IMR-90 (cell line): ENCODE measurements around the gene CEP128. TPM values are rescaled to one million over a fixed set of nuclear protein-coding genes. Genes with fewer than 3 reads are reported as not detected.
A peak's percentile ranks its signal among the peaks of the same experiment; 100 is the strongest.

Experiments used
- ATAC-seq: fragments of 200-7000 bp; cut with Tn5 transposase; 2 replicates; pipeline ENCODE4 v1.9.1; 2020; ENCODE audit warnings: low read depth, mild to moderate bottlenecking, moderate library complexity
- BruUV-seq: library from RNA; stranded (reverse); fragments of 400-500 nt; replicated peaks from 2 replicates; lab custom pipeline; 2021; lab: Mats Ljungman, UMichigan
- CTCF ChIA-PET: fragments of 300-600 bp; formaldehyde crosslinking; extraction: SDS; loops from one replicate; lab custom pipeline; 2021; ENCODE audit warnings: antibody characterized with exemption; lab: Yijun Ruan, JAX
- POLR2A ChIA-PET: fragments of 300-600 bp; sonication (Branson Sonifier 250); formaldehyde crosslinking; loops from one replicate; lab custom pipeline; 2022; ENCODE audit warnings: antibody characterized with exemption; ENCODE audit not compliant: unreplicated experiment; lab: Charles Lee
- DNase-seq: peaks from one replicate; pipeline ENCODE4 v3.0.0; 2013
- H2AFZ ChIP-seq: replicated peaks from 2 replicates; pipeline ENCODE3; 2013; ENCODE audit warnings: low read length, mild to moderate bottlenecking; ENCODE audit not compliant: poor library complexity
- H2AK5ac ChIP-seq: 2 replicates; pipeline ENCODE4 v1.6.1; 2013; ENCODE audit warnings: low read depth, low read length, inconsistent platforms
- H2AK9ac ChIP-seq: replicated peaks from 2 replicates; pipeline ENCODE3; 2013; ENCODE audit warnings: mild to moderate bottlenecking, low read depth, low read length, moderate library complexity; ENCODE audit not compliant: poor library complexity
- H2BK120ac ChIP-seq: 2 replicates; pipeline ENCODE4 v1.6.1; 2013; ENCODE audit warnings: low read depth, low read length, inconsistent platforms
- H2BK15ac ChIP-seq: 3 replicates; pipeline ENCODE4 v1.6.1; 2013; ENCODE audit warnings: low read depth, low read length, inconsistent platforms
- H2BK20ac ChIP-seq: 2 replicates; pipeline ENCODE4 v1.6.1; 2013; ENCODE audit warnings: low read depth, mild to moderate bottlenecking, inconsistent platforms, low read length, moderate library complexity
- H2BK5ac ChIP-seq: 2 replicates; pipeline ENCODE4 v1.6.1; 2013; ENCODE audit warnings: mild to moderate bottlenecking, low read depth, low read length, inconsistent platforms; ENCODE audit not compliant: poor library complexity, severe bottlenecking
- H3K14ac ChIP-seq: replicated peaks from 2 replicates; pipeline ENCODE4 v1.6.1; 2013; ENCODE audit warnings: low read depth, low read length, inconsistent platforms
- H3K18ac ChIP-seq: 2 replicates; pipeline ENCODE4 v1.6.1; 2013; ENCODE audit warnings: low read depth, low read length, control low read depth
- H3K23ac ChIP-seq: 2 replicates; pipeline ENCODE4 v1.6.1; 2013; ENCODE audit warnings: low read depth, low read length, inconsistent platforms
- H3K27ac ChIP-seq: 2 replicates; pipeline ENCODE4 v1.5.1; 2013; ENCODE audit warnings: mild to moderate bottlenecking, control low read depth, low read length; ENCODE audit not compliant: insufficient read depth
- H3K27me3 ChIP-seq: 2 replicates; pipeline ENCODE4 v1.6.1; 2013; ENCODE audit warnings: low read length; ENCODE audit not compliant: control insufficient read depth, insufficient read depth
- H3K36me3 ChIP-seq: 2 replicates; pipeline ENCODE4 v1.6.1; 2013; ENCODE audit warnings: low read length, mixed read lengths; ENCODE audit not compliant: control insufficient read depth, insufficient read depth
- H3K4ac ChIP-seq: 2 replicates; pipeline ENCODE4 v1.6.1; 2013; ENCODE audit warnings: low read depth, low read length, inconsistent platforms
- H3K4me1 ChIP-seq: 2 replicates; pipeline ENCODE4 v1.6.1; 2013; ENCODE audit warnings: low read length, mixed read lengths; ENCODE audit not compliant: control insufficient read depth, insufficient read depth
- H3K4me2 ChIP-seq: 2 replicates; pipeline ENCODE4 v1.6.1; 2013; ENCODE audit warnings: low read depth, mild to moderate bottlenecking, control low read depth, low read length, moderate library complexity
- H3K4me3 ChIP-seq: 2 replicates; pipeline ENCODE4 v1.5.1; 2013; ENCODE audit warnings: low read depth, mild to moderate bottlenecking, control low read depth, low read length, moderate library complexity; ENCODE audit not compliant: insufficient read depth
- H3K56ac ChIP-seq: 2 replicates; pipeline ENCODE4 v1.6.1; 2013; ENCODE audit warnings: low read length, inconsistent platforms; ENCODE audit not compliant: insufficient read depth; ENCODE audit errors: extremely low read depth
- H3K79me1 ChIP-seq, 2 experiments: 2 replicates each; pipeline ENCODE4 v1.6.1; 2013; ENCODE audit warnings: low read length in 2 of 2, inconsistent platforms in 1 of 2, low read depth in 1 of 2
- H3K9ac ChIP-seq: 2 replicates; pipeline ENCODE4 v1.6.1; 2013; ENCODE audit warnings: low read depth, low read length, control low read depth
- H3K9me1 ChIP-seq: 2 replicates; pipeline ENCODE4 v1.6.1; 2013; ENCODE audit warnings: low read length, inconsistent platforms; ENCODE audit not compliant: insufficient read depth
- H3K9me3 ChIP-seq: 2 replicates; pipeline ENCODE4 v1.6.1; 2013; ENCODE audit warnings: low read length; ENCODE audit not compliant: control insufficient read depth, insufficient read depth
- H4K20me1 ChIP-seq: 2 replicates; pipeline ENCODE4 v1.6.1; 2013; ENCODE audit warnings: low read length, inconsistent platforms; ENCODE audit not compliant: insufficient read depth
- H4K5ac ChIP-seq: 2 replicates; pipeline ENCODE4 v1.6.1; 2013; ENCODE audit warnings: mild to moderate bottlenecking, low read depth, low read length, control low read depth
- H4K8ac ChIP-seq, 2 experiments: 2 replicates each; pipeline ENCODE4 v1.6.1; 2013; ENCODE audit warnings: low read depth in 2 of 2, low read length in 2 of 2, control low read depth in 1 of 2, inconsistent platforms in 1 of 2
- H4K91ac ChIP-seq: 2 replicates; pipeline ENCODE4 v1.6.1; 2013; ENCODE audit warnings: low read depth, low read length, inconsistent platforms; ENCODE audit not compliant: insufficient read depth
- CEBPB ChIP-seq: IDR thresholded peaks from 2 replicates; pipeline ENCODE4 v1.6.1; 2012; ENCODE audit warnings: low read depth, low read length, improper control_type of control experiment
- MAZ ChIP-seq: IDR thresholded peaks from 2 replicates; pipeline ENCODE4 v1.6.1; 2012; ENCODE audit warnings: low read depth, mild to moderate bottlenecking, low read length, improper control_type of control experiment, moderate library complexity, borderline replicate concordance
- WGBS, 2 experiments: methylation state at CpG; one replicate each; pipeline versions ENCODE4 v1.1.5 to v1.1.7; 2013; ENCODE audit warnings: missing lambda C conversion rate in 2 of 2; ENCODE audit not compliant: insufficient read length in 1 of 2; ENCODE audit errors: extremely low coverage in 2 of 2; 5-methylcytosine and 5-hydroxymethylcytosine counted together
- dilution Hi-C: fragments of 300-500 bp; cut with HindIII; formaldehyde crosslinking; loops from one replicate; pipeline ENCODE4 v1.14.3; 2018; ENCODE audit warnings: low sequenced_read_pairs; ENCODE audit not compliant: unreplicated experiment
- in situ Hi-C: fragments of 300-500 bp; cut with MboI; formaldehyde crosslinking; loops from 3 replicates; pipeline ENCODE4 v1.14.3; 2019; ENCODE audit warnings: low sequenced_read_pairs, inconsistent platforms, mixed read lengths
- intact Hi-C: fragments of 100-400 bp; cut with micrococcal nuclease; formaldehyde crosslinking; loops from 2 replicates; pipeline ENCODE4 v1.10.0; 2022
- polyA plus RNA-seq, 3 experiments: library from polyadenylated mRNA; depleted of rRNA; stranded (reverse); fragments of >200 nt; gene quantifications; 2 replicates each; pipeline ENCODE4 v1.2.3, GENCODE V29; 2012; ENCODE audit warnings: low replicate concordance in 1 of 3
- total RNA-seq: library from RNA; depleted of rRNA; stranded (reverse); fragments of >200 nt; gene quantifications from 2 replicates; pipeline ENCODE4 v1.2.3, GENCODE V29; 2012

CEP128 gene
- total and polyA plus RNA-seq, 2 of the 4 experiments (the other 2 are of a cell fraction), result 1.9 to 5.7 TPM

DNA sequence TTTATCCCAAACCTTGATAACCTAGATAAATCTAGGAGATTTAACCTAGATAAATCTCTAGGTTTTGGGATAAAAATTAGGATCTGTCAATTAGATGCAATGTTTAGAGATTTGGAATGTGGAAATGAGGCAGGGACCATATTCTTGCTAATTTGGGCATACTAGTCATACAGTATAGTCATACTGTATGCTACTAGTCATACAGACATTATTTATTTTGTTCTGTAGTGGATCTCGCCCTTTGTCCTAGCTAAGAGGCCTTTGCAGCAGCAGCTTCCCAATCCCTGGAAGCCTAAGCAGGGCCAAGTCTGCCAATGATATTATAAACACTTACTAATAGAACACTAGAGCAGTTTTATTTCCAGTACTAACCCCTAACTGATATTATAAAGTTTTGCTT is 136.4 kb downstream of the CEP128 start:
- Histone ChIP-seq H4K8ac (0 out of 4 replicates have a peak overlapping the region, but pooled peaks of 1 of the 2 experiments have one; percentile 64), H2BK15ac (no peak overlapping the region), H2BK5ac (peak overlapping the region; percentile 17), H3K9me3 (peaks cover 3% of the 10 kb centered on the region; the same call in 1 of the 2 replicates), H2BK20ac (peak overlapping the region; percentile 77; the same call in 1 of the 2 replicates), H4K5ac (no peak overlapping the region), H3K27ac (no peak overlapping the region), H4K20me1 (no peaks in the 10 kb centered on the region), H3K9me1 (no peaks in the 10 kb centered on the region), H3K4ac (peak overlapping the region; percentile 41; the same call in 1 of the 2 replicates), H2AK9ac (no peak overlapping the region), H3K14ac (0 out of 2 replicates have a peak overlapping the region, but pooled peaks have one; percentile 7), H3K9ac (no peak overlapping the region), H3K18ac (no peak overlapping the region), H3K79me1 (peaks cover 0 to 5% of the 10 kb centered on the region in 2 experiments; a peak in 1 of 4 replicates), H2AK5ac (no peak overlapping the region), H3K4me3 (no peak overlapping the region), H3K4me1 (no peaks in the 10 kb centered on the region), H4K91ac (no peak overlapping the region), H2BK120ac (peak overlapping the region; percentile 71), H3K23ac (no peak overlapping the region), H2AFZ (no peak overlapping the region), H3K36me3 (no peaks in the 10 kb centered on the region), H3K56ac (no peak overlapping the region), H3K27me3 (no peaks in the 10 kb centered on the region), H3K4me2 (no peak overlapping the region)
- WGBS, 2 experiments, result no CpG with 5 or more reads among the region's 1 CpG
- intact Hi-C loops (no loop called here), dilution Hi-C loops (no loop called here), in situ Hi-C loops (no loop called here)
- peak; percentile 100 for ATAC-seq
- CTCF ChIA-PET, result no interaction called here
- no TSS peak for BruUV-seq
- DNase-seq, result peak; percentile 83
- POLR2A ChIA-PET, result no interaction called here
- TF ChIP-seq MAZ, result no peak
- 0 out of 2 replicates have a peak, but pooled peaks have one; percentile 19 for TF ChIP-seq CEBPB
